ENCODE results near the gene EGFR.

Gene EGFR

GRCh38 chr7:55258631-55259030 is 239.8 kb downstream of the EGFR start:
- no peak for TF ChIP-seq POLR2AphosphoS5 (IDR thresholded peaks at IDR 0.05; ENCODE audit: low read depth, low read length)
- no peak for TF ChIP-seq FOXP2 (optimal IDR thresholded peaks at IDR 0.05; ENCODE audit: borderline replicate concordance, extremely low read depth, extremely low read length, insufficient read depth)
- TF ChIP-seq SIN3A (IDR thresholded peaks at IDR 0.05; ENCODE audit: borderline replicate concordance, insufficient read depth, low read length) = no peak
- TF ChIP-seq TAF1 (IDR thresholded peaks at IDR 0.05; ENCODE audit: borderline replicate concordance, insufficient read depth, low read length) = no peak
- TF ChIP-seq REST (IDR thresholded peaks at IDR 0.05; ENCODE audit: insufficient read depth in 1 of 2, low read depth in 2 of 2, low read length in 2 of 2) = no peak

- TF ChIP-seq REST (IDR thresholded peaks at IDR 0.05; ENCODE audit: insufficient read depth in 1 of 2, low read depth in 2 of 2, low read length in 2 of 2) (no peak), FOXP2 (optimal IDR thresholded peaks at IDR 0.05; ENCODE audit: borderline replicate concordance, extremely low read depth, extremely low read length, insufficient read depth) (no peak), SIN3A (IDR thresholded peaks at IDR 0.05; ENCODE audit: borderline replicate concordance, insufficient read depth, low read length) (no peak), POLR2AphosphoS5 (IDR thresholded peaks at IDR 0.05; ENCODE audit: low read depth, low read length) (no peak), TAF1 (IDR thresholded peaks at IDR 0.05; ENCODE audit: borderline replicate concordance, insufficient read depth, low read length) (no peak)
These were observed 241.4 kb downstream of the EGFR start for GRCh38 chr7:55260171-55260570.

- TF ChIP-seq TAF1 (IDR thresholded peaks at IDR 0.05; ENCODE audit: borderline replicate concordance, insufficient read depth, low read length) (no peak), REST (IDR thresholded peaks at IDR 0.05; ENCODE audit: insufficient read depth in 1 of 2, low read depth in 2 of 2, low read length in 2 of 2) (no peak), POLR2AphosphoS5 (IDR thresholded peaks at IDR 0.05; ENCODE audit: low read depth, low read length) (no peak), FOXP2 (optimal IDR thresholded peaks at IDR 0.05; ENCODE audit: borderline replicate concordance, extremely low read depth, extremely low read length, insufficient read depth) (no peak), SIN3A (IDR thresholded peaks at IDR 0.05; ENCODE audit: borderline replicate concordance, insufficient read depth, low read length) (no peak)
These were observed 242.0 kb downstream of the EGFR start for GRCh38 chr7:55260676-55261385.

Data from PFSK-1 (cell line).